Fibroblast of mammary gland (primary cell): ENCODE data around the gene NAA35.

Experiments
- DNase-seq: peaks from one replicate; pipeline ENCODE4 v3.0.0-alpha.2; 2010; ENCODE audit warnings: low read depth
- H3K4me3 ChIP-seq: 2 replicates; pipeline ENCODE4 v1.5.1; 2011; ENCODE audit warnings: low read depth, mild to moderate bottlenecking, low read length, moderate library complexity; ENCODE audit not compliant: control insufficient read depth
- TF ChIP-seq, protein P1 (sequence below): conservative IDR thresholded peaks from 2 replicates; pipeline ENCODE4 v1.5.1; 2011; ENCODE audit warnings: low read depth, low read length, inconsistent platforms; ENCODE audit not compliant: control insufficient read depth, insufficient read depth

The NAA35 gene

DNA sequence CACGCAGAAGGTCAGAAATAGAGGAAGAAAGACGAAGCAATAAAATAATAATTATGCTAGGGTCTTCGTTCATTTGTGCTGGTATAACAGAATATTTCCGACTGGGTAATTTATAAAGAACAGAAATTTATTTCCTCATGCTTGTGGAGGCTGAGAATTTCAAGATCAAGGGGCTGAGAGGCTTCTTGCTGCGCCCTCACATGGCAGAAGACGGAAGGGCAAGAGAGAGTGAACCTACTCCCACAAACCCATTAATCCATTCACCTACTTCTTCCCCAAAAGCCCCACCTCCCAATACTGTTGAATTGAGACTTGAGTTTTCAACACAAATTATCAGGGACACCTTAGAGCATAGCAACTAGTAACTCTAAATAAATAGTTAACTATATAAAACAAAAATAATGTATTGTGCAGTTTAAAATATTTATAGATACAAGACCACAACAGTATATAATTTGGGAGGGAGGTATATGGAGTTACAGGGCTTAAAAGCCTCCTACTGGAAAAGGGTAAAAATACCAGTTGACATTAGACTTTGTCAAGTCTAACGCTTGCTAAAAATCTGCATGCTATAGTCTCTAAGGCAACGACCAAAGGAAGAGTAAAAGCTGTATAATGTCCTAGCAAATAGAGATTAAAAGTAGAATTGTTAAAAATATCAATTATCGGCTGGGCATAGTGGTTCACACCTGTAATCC is 40.3 kb upstream of the NAA35 start:
- no peak overlapping the region for H3K4me3 ChIP-seq
- DNase-seq: peak; percentile 57
- TF ChIP-seq, protein P1, sequence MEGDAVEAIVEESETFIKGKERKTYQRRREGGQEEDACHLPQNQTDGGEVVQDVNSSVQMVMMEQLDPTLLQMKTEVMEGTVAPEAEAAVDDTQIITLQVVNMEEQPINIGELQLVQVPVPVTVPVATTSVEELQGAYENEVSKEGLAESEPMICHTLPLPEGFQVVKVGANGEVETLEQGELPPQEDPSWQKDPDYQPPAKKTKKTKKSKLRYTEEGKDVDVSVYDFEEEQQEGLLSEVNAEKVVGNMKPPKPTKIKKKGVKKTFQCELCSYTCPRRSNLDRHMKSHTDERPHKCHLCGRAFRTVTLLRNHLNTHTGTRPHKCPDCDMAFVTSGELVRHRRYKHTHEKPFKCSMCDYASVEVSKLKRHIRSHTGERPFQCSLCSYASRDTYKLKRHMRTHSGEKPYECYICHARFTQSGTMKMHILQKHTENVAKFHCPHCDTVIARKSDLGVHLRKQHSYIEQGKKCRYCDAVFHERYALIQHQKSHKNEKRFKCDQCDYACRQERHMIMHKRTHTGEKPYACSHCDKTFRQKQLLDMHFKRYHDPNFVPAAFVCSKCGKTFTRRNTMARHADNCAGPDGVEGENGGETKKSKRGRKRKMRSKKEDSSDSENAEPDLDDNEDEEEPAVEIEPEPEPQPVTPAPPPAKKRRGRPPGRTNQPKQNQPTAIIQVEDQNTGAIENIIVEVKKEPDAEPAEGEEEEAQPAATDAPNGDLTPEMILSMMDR: peak; percentile 87

DNA sequence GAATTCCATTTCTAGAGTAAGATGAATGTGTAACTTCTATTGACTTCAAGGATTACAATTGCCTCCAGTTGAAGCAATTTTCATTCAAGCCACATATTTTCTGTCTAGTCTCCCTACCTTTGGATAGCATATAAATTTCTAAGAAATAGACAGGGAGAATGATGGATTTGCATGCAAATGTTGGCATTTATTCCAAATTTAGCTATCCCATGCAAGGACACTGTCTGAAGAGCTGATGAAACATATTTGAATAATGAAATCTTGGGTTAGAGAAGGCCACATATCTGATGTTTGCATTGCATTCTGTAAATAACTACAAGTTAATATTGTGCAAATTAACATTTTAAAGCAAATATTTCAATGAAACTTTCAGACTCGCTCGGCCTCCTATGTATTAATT is 36.0 kb upstream of the NAA35 start:
- TF ChIP-seq, protein P1: no peak
- no peak overlapping the region for H3K4me3 ChIP-seq

DNA sequence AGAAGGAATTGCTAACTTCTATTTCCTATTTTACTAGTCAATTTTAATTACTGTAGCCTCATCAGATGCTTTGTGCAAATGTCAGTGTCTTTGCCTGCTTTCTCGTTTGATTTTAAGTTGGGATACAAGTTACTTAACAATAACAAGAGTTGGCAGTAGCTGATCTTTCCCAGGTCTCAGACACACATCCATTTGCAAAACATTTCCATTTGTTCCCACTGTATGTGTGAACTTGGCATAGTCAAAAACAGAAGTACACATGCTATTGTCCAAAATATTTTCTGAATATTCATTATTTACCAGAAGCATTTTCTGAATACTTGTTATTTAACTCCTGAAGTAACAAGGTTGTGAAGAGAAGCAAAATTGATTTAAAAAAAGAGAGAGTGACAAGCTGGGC is 35.0 kb upstream of the NAA35 start:
- no peak overlapping the region for H3K4me3 ChIP-seq
- TF ChIP-seq, protein P1: no peak
- no peak for DNase-seq

More for the DNA sequence above, 36.0 kb upstream of the NAA35 start:
- DNase-seq: no peak

DNA sequence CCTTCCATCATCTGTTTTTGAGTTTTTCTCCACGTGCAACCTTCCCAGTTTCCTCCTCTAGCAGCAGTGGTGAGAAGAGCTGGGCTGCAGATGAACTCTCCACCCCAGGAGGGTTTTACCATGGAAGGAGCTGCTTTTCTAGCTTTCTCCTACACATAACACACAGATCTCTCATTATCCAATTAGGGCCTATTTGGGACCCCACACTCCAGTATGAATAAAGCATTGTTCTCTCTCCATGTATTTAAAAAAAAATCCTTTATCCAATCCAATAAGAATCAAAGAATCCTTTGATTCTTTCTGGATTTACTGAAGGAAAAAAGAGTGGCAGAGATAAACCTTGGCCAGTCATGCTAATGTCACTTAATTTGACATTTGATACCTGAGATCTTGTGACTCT is 31.6 kb upstream of the NAA35 start:
- H3K4me3 ChIP-seq: no peak overlapping the region
- DNase-seq: no peak
- TF ChIP-seq, protein P1: no peak

DNA sequence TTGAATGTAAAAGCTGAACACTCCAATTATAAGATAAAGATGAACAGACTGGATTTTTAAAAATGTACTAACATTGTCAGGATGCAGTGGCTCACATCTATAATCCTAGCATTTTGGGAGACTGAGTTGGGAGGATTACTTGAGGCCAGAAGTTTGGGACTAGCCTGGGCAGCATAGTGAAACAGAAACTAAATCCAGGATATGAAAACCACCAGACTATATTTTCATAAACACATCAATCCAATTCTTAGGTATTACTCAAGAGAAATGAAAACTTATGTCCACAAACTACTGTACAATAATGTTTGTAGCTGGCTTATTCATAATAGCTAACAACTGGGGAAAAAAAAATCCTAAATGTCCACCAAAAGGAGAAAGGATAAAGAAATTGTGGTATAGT is 26.8 kb upstream of the NAA35 start:
- H3K4me3 ChIP-seq: no peak overlapping the region
- TF ChIP-seq, protein P1: no peak
- DNase-seq: no peak

DNA sequence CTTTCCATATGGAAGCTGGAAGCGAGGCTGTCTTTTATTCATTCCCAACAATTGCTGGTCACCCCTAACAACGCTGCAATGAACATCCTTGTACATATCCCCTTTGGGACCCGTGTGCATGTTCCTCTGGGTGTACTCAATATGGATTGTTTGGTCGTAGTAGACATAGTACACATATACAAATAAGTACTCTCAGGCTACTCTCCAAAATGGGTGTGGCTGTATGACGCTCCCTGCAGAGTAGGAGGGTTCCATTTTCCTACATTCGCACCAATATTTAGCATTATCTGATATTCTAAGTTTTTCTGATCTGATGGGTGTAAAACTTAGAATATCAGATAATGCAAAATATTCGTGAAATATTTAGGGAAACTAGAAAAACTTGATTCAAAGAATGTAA is 23.2 kb upstream of the NAA35 start:
- TF ChIP-seq, protein P1: no peak
- H3K4me3 ChIP-seq: no peak overlapping the region
- no peak for DNase-seq
